OCI-LY3 (cell line): ENCODE results near the gene ZNF736.

Experiments used
- CTCF ChIP-seq: fragments of 200-600, 300-600 bp; sonication (generic); IDR thresholded peaks from 2 replicates; pipeline ENCODE4 v1.5.1; 2014; ENCODE audit warnings: antibody characterized with exemption, low read length, low read depth
- EZH2phosphoT487 ChIP-seq: fragments of 200-600 bp; shearing (Covaris generic); IDR thresholded peaks from 2 replicates; pipeline ENCODE4 v1.6.1; 2018; ENCODE audit warnings: antibody characterized with exemption, mixed run types, low read depth

GRCh38 chr7:64400401-64400800, 86.6 kb downstream of the ZNF736 start:
- TF ChIP-seq CTCF, result no peak
- TF ChIP-seq EZH2phosphoT487, result no peak
